Measurements from ENCODE around the gene ZNF10.

GRCh38 chr12:133201888-133202287 lies 71.5 kb downstream of the ZNF10 start:
- TF ChIP-seq, protein P1, sequence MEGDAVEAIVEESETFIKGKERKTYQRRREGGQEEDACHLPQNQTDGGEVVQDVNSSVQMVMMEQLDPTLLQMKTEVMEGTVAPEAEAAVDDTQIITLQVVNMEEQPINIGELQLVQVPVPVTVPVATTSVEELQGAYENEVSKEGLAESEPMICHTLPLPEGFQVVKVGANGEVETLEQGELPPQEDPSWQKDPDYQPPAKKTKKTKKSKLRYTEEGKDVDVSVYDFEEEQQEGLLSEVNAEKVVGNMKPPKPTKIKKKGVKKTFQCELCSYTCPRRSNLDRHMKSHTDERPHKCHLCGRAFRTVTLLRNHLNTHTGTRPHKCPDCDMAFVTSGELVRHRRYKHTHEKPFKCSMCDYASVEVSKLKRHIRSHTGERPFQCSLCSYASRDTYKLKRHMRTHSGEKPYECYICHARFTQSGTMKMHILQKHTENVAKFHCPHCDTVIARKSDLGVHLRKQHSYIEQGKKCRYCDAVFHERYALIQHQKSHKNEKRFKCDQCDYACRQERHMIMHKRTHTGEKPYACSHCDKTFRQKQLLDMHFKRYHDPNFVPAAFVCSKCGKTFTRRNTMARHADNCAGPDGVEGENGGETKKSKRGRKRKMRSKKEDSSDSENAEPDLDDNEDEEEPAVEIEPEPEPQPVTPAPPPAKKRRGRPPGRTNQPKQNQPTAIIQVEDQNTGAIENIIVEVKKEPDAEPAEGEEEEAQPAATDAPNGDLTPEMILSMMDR (conservative IDR thresholded peaks at IDR 0.05) = no peak
- no peak for TF ChIP-seq ZFX (IDR thresholded peaks at IDR 0.05)
